ENCODE measurements around the gene HSPB7.
"Not testable (repeated sequence)": the region's sequence is repeated elsewhere in the genome, so short reads cannot be mapped to it uniquely, and the experiment has no call there.

DNA sequence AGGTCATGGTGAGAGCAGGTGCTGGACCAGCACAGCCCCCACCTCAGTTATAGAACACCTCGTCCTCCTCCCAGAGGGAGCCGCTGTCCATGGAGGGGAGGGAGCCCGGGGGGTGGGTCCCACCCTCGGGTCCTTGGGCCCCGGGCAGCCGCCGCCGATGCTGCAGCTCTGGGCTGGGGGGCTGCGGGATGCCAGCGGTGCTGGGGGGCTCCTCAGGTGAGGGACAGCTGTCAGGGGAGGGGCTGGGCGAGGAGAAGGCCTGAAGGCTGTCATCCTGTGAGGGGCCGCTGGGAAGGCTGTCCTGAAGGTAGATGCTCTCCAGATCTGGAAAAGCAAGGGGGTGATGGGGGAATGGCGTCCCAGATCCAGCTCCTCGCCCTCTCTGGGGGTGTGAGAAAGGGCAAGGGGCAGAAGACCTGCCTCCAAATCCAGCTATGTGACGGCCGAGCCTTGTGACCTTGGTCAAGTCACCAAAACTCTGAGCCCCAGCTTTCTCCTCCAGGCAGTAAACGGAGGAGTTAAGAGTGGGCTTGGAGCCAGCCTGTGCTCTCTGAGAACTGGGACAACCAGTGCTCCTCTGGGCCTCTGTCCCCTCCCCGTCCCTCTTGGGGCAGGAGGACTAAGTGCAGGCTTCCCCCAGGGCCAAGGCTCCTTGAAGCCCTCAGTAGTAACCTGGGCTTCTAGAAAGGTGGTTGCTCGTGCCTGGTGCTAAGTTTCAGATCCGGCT is 40.7 kb upstream of the HSPB7 start:
- TF ChIP-seq, protein P1, sequence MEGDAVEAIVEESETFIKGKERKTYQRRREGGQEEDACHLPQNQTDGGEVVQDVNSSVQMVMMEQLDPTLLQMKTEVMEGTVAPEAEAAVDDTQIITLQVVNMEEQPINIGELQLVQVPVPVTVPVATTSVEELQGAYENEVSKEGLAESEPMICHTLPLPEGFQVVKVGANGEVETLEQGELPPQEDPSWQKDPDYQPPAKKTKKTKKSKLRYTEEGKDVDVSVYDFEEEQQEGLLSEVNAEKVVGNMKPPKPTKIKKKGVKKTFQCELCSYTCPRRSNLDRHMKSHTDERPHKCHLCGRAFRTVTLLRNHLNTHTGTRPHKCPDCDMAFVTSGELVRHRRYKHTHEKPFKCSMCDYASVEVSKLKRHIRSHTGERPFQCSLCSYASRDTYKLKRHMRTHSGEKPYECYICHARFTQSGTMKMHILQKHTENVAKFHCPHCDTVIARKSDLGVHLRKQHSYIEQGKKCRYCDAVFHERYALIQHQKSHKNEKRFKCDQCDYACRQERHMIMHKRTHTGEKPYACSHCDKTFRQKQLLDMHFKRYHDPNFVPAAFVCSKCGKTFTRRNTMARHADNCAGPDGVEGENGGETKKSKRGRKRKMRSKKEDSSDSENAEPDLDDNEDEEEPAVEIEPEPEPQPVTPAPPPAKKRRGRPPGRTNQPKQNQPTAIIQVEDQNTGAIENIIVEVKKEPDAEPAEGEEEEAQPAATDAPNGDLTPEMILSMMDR (IDR thresholded peaks at IDR 0.05), result not testable (repeated sequence)
- TF ChIP-seq POLR2A (IDR thresholded peaks at IDR 0.05), result not testable (repeated sequence)
